ENCODE measurements around the gene VAV3. TPM values are rescaled to one million over a fixed set of nuclear protein-coding genes. Genes with fewer than 3 reads are reported as not detected.
"Not testable (repeated sequence)": the region's sequence is repeated elsewhere in the genome, so short reads cannot be mapped to it uniquely, and the experiment has no call there.

VAV3 gene
- total RNA-seq, 1 experiment from 2014 or later: 10.0 TPM

DNA sequence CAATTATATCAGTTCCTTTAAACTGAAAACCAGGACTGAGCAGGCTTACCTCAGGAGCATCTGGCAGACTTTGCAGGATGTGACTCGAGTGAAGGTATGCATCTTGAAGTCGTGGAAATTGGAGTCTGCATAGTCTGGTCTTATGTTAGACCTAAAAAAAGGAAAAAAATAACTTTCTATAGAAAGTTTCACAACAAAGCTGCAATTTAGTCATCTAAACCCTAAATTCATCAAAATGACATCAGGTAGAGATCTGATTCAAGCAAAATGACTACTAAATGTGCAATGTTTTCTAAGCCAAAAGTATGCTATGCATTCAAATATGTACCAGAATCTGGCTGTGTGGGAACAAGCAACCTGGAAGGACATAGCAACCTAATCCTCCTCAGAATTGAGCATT lies 260.1 kb downstream of the VAV3 start (continued):
- TF ChIP-seq NFYB (CRISPR knock-in tag; conservative IDR thresholded peaks at IDR 0.05; ENCODE audit: low read depth) (no peak), NR3C1 (CRISPR knock-in tag; conservative IDR thresholded peaks at IDR 0.05; ENCODE audit: low read depth) (no peak), GRHL2 (CRISPR knock-in tag; IDR thresholded peaks at IDR 0.05; ENCODE audit: insufficient replicate concordance, severe bottlenecking) (no peak), NR2C2 (CRISPR knock-in tag; IDR thresholded peaks at IDR 0.05) (no peak)

DNA sequence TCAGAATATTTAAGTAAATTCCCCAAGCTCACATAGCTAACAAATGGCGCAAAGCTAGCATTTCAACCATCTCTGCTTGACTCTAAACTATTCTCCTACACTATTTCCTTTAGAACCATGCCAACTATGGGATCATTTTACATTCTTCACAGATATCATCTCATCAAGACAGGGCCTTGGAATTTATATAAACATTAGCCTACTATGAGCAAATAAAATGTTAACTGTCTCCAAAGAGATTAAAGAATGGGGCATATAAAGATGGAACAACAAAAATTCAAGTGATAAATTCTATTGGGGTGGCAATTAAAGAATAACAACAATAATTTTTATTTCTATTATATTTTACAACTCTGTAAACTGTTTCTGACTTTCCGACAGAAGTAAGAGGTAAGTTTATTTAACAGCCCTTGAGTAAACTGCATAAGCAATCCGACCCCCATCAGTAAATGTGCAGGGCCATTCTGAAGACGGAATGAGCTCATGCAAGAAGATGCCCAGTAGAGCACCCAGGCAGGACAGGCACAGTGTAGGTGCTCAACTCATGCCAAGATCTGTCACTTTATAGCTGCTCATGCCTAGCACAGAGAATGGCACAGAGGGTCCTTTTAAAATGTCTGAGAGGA lies 261.9 kb downstream of the VAV3 start:
- TF ChIP-seq ZNF396 (CRISPR knock-in tag; IDR thresholded peaks at IDR 0.05; ENCODE audit: borderline replicate concordance) (no peak), ZNF317 (CRISPR knock-in tag; IDR thresholded peaks at IDR 0.05; ENCODE audit: borderline replicate concordance, low read depth) (no peak), ESRRA (CRISPR knock-in tag; IDR thresholded peaks at IDR 0.05; ENCODE audit: borderline replicate concordance) (no peak), FOXK1 (CRISPR knock-in tag; IDR thresholded peaks at IDR 0.05) (no peak), OVOL2 (CRISPR knock-in tag; IDR thresholded peaks at IDR 0.05; ENCODE audit: borderline replicate concordance) (no peak), ZNF263 (CRISPR knock-in tag; IDR thresholded peaks at IDR 0.05; ENCODE audit: low read depth) (no peak), CBFB (CRISPR knock-in tag; IDR thresholded peaks at IDR 0.05; ENCODE audit: low read depth) (no peak), CREB1 (CRISPR knock-in tag; IDR thresholded peaks at IDR 0.05) (no peak), TCF7 (CRISPR knock-in tag; IDR thresholded peaks at IDR 0.05; ENCODE audit: low read depth) (no peak), SOX15 (CRISPR knock-in tag; IDR thresholded peaks at IDR 0.05) (no peak), GRHL2 (CRISPR knock-in tag; IDR thresholded peaks at IDR 0.05; ENCODE audit: insufficient replicate concordance, severe bottlenecking) (no peak), ZNF121 (CRISPR knock-in tag; IDR thresholded peaks at IDR 0.05) (no peak), FOXJ3 (CRISPR knock-in tag; IDR thresholded peaks at IDR 0.05; ENCODE audit: borderline replicate concordance) (no peak), NR3C1 (CRISPR knock-in tag; conservative IDR thresholded peaks at IDR 0.05; ENCODE audit: low read depth) (no peak)
- TF ChIP-seq, protein P1, sequence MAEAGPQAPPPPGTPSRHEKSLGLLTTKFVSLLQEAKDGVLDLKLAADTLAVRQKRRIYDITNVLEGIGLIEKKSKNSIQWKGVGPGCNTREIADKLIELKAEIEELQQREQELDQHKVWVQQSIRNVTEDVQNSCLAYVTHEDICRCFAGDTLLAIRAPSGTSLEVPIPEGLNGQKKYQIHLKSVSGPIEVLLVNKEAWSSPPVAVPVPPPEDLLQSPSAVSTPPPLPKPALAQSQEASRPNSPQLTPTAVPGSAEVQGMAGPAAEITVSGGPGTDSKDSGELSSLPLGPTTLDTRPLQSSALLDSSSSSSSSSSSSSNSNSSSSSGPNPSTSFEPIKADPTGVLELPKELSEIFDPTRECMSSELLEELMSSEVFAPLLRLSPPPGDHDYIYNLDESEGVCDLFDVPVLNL (CRISPR knock-in tag; IDR thresholded peaks at IDR 0.05; ENCODE audit: borderline replicate concordance, low read depth): no peak
- TF ChIP-seq, protein P2, sequence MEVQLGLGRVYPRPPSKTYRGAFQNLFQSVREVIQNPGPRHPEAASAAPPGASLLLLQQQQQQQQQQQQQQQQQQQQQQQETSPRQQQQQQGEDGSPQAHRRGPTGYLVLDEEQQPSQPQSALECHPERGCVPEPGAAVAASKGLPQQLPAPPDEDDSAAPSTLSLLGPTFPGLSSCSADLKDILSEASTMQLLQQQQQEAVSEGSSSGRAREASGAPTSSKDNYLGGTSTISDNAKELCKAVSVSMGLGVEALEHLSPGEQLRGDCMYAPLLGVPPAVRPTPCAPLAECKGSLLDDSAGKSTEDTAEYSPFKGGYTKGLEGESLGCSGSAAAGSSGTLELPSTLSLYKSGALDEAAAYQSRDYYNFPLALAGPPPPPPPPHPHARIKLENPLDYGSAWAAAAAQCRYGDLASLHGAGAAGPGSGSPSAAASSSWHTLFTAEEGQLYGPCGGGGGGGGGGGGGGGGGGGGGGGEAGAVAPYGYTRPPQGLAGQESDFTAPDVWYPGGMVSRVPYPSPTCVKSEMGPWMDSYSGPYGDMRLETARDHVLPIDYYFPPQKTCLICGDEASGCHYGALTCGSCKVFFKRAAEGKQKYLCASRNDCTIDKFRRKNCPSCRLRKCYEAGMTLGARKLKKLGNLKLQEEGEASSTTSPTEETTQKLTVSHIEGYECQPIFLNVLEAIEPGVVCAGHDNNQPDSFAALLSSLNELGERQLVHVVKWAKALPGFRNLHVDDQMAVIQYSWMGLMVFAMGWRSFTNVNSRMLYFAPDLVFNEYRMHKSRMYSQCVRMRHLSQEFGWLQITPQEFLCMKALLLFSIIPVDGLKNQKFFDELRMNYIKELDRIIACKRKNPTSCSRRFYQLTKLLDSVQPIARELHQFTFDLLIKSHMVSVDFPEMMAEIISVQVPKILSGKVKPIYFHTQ (CRISPR knock-in tag; IDR thresholded peaks at IDR 0.05): no peak
- TF ChIP-seq, protein P3, sequence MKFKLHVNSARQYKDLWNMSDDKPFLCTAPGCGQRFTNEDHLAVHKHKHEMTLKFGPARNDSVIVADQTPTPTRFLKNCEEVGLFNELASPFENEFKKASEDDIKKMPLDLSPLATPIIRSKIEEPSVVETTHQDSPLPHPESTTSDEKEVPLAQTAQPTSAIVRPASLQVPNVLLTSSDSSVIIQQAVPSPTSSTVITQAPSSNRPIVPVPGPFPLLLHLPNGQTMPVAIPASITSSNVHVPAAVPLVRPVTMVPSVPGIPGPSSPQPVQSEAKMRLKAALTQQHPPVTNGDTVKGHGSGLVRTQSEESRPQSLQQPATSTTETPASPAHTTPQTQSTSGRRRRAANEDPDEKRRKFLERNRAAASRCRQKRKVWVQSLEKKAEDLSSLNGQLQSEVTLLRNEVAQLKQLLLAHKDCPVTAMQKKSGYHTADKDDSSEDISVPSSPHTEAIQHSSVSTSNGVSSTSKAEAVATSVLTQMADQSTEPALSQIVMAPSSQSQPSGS (CRISPR knock-in tag; IDR thresholded peaks at IDR 0.05; ENCODE audit: borderline replicate concordance, low read depth): no peak
- TF ChIP-seq, protein P4, sequence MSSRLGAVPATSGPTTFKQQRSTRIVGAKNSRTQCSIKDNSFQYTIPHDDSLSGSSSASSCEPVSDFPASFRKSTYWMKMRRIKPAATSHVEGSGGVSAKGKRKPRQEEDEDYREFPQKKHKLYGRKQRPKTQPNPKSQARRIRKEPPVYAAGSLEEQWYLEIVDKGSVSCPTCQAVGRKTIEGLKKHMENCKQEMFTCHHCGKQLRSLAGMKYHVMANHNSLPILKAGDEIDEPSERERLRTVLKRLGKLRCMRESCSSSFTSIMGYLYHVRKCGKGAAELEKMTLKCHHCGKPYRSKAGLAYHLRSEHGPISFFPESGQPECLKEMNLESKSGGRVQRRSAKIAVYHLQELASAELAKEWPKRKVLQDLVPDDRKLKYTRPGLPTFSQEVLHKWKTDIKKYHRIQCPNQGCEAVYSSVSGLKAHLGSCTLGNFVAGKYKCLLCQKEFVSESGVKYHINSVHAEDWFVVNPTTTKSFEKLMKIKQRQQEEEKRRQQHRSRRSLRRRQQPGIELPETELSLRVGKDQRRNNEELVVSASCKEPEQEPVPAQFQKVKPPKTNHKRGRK (CRISPR knock-in tag; IDR thresholded peaks at IDR 0.05; ENCODE audit: borderline replicate concordance): no peak

DNA sequence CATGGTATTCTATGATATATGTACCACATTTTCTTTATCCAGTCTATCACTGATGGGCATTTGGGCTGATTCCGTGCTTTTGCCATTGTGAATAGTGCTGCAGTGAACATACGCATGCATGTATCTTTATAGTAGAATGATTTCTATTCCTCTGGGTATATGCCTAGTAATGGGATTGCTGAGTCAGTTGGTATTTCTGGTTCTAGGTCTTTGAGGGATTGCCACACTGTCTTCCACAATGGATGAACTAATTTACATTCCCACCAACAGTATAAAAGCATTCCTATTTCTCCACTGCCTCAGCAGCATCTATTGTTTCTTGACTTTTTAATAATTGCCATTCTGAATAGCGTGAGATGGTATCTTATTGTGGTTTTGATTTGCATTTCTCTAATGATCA lies 264.3 kb downstream of the VAV3 start:
- H3K4me3 Mint-ChIP-seq; DNase-seq (ENCODE audit: low spot score); H3K27ac Mint-ChIP-seq; ATAC-seq; POLR2A ChIA-PET; H3K36me3 Mint-ChIP-seq; H3K27me3 Mint-ChIP-seq (ENCODE audit: low read depth); H3K9me3 Mint-ChIP-seq; CTCF ChIA-PET: not testable (repeated sequence)
- H3K4me1 Mint-ChIP-seq: peaks cover 11% of the 10 kb centered on the region

More for the DNA sequence above, 261.9 kb downstream of the VAV3 start:
- ATAC-seq (no peak), DNase-seq (ENCODE audit: low spot score) (no peak)
- Mint-ChIP-seq H3K9me3 (peaks cover 9% of the 10 kb centered on the region), H3K4me1 (peaks cover 11% of the 10 kb centered on the region), H3K4me3 (no peak overlapping the region), H3K36me3 (no peaks in the 10 kb centered on the region), H3K27ac (no peak overlapping the region), H3K27me3 (ENCODE audit: low read depth) (no peaks in the 10 kb centered on the region)
- POLR2A ChIA-PET: no interaction called here
- CTCF ChIA-PET: no interaction called here

All from WTC11 (cell line).